Keratinocyte (primary cell): Measurements from ENCODE around the gene POPDC2. TPM values are rescaled to one million over a fixed set of nuclear protein-coding genes. Genes with fewer than 3 reads are reported as not detected.

Experiments
- DNase-seq: peaks from one replicate; pipeline ENCODE4 v3.0.0-alpha.2; 2011; ENCODE audit warnings: low read depth, missing footprints, low spot score
- FAIRE-seq: peaks from 2 replicates; lab custom pipeline; 2011; peaks lifted over from hg19 to GRCh38; lab: Jason Lieb, UNC
- H2AFZ ChIP-seq: 2 replicates; pipeline ENCODE4 v1.6.0; 2012; ENCODE audit warnings: low read length, control low read depth, inconsistent platforms; ENCODE audit not compliant: control insufficient read depth
- H3K27ac ChIP-seq: 2 replicates; pipeline ENCODE4 v1.5.1; 2011; ENCODE audit warnings: low read length; ENCODE audit not compliant: control insufficient read depth, insufficient read depth
- H3K27me3 ChIP-seq: 3 replicates; pipeline ENCODE4 v1.6.0; 2011; ENCODE audit warnings: low read length; ENCODE audit not compliant: control insufficient read depth, insufficient read depth; ENCODE audit errors: extremely low read depth
- H3K36me3 ChIP-seq, 2 experiments: 2 replicates in 1 of 2; 3 replicates in 1 of 2; pipeline ENCODE4 v1.5.1; 2011; ENCODE audit warnings: low read length in 2 of 2, mild to moderate bottlenecking in 1 of 2; ENCODE audit not compliant: control insufficient read depth in 2 of 2, insufficient read depth in 2 of 2; ENCODE audit errors: extremely low read depth in 1 of 2
- H3K4me1 ChIP-seq: 3 replicates; pipeline ENCODE4 v1.5.1; 2011; ENCODE audit warnings: low read length; ENCODE audit not compliant: control insufficient read depth, insufficient read depth; ENCODE audit errors: extremely low read depth
- H3K4me2 ChIP-seq: 3 replicates; pipeline ENCODE4 v1.6.0; 2011; ENCODE audit warnings: low read depth, low read length; ENCODE audit not compliant: control insufficient read depth, insufficient read depth; ENCODE audit errors: extremely low read depth
- H3K4me3 ChIP-seq, 3 experiments: fragments of 200-600 bp in 1 of 3; sonication (generic) in 1 of 3; 2 replicates in 2 of 3; 3 replicates in 1 of 3; pipeline ENCODE4 v1.5.1; 2011 to 2016; ENCODE audit warnings: low read length in 3 of 3, mild to moderate bottlenecking in 3 of 3, control low read depth in 2 of 3, inconsistent platforms in 1 of 3, low read depth in 1 of 3, mixed read lengths in 1 of 3, mixed run types in 1 of 3, moderate library complexity in 1 of 3; ENCODE audit not compliant: control insufficient read depth in 2 of 3, insufficient read depth in 2 of 3; ENCODE audit errors: extremely low read depth in 1 of 3
- H3K79me2 ChIP-seq: 2 replicates; pipeline ENCODE4 v1.6.0; 2012; ENCODE audit warnings: low read length; ENCODE audit not compliant: control insufficient read depth, insufficient read depth
- H3K9ac ChIP-seq: 3 replicates; pipeline ENCODE4 v1.6.0; 2011; ENCODE audit warnings: low read length; ENCODE audit not compliant: control insufficient read depth, insufficient read depth; ENCODE audit errors: extremely low read depth
- H3K9me1 ChIP-seq: 3 replicates; pipeline ENCODE4 v1.6.0; 2011; ENCODE audit warnings: low read length; ENCODE audit not compliant: control insufficient read depth, insufficient read depth; ENCODE audit errors: extremely low read depth
- H3K9me3 ChIP-seq: 2 replicates; pipeline ENCODE4 v1.5.1; 2012; ENCODE audit warnings: low read depth, low read length; ENCODE audit not compliant: control insufficient read depth
- H4K20me1 ChIP-seq: 3 replicates; pipeline ENCODE4 v1.6.0; 2011; ENCODE audit warnings: low read length; ENCODE audit not compliant: control insufficient read depth, insufficient read depth; ENCODE audit errors: extremely low read depth
- CTCF ChIP-seq, 3 experiments: IDR thresholded peaks in 1 of 3; conservative IDR thresholded peaks in 1 of 3; optimal IDR thresholded peaks in 1 of 3; 2 replicates in 2 of 3; 3 replicates in 1 of 3; pipeline versions ENCODE3 to v1.5.1; 2011; ENCODE audit warnings: low read length in 3 of 3, mild to moderate bottlenecking in 3 of 3, moderate library complexity in 2 of 3, control low read depth in 1 of 3, inconsistent platforms in 1 of 3; ENCODE audit not compliant: insufficient read depth in 2 of 3; ENCODE audit errors: extremely low read depth in 1 of 3
- EZH2 ChIP-seq: IDR thresholded peaks from one replicate; pipeline ENCODE4 v1.6.1; 2012; ENCODE audit warnings: inconsistent platforms, mild to moderate bottlenecking, low read length, moderate library complexity
- dilution Hi-C: fragments of 300-500 bp; cut with MboI; formaldehyde crosslinking; loops from one replicate; pipeline ENCODE4 v1.7.0; 2020; ENCODE audit warnings: low sequenced_read_pairs; ENCODE audit not compliant: extremely low pct_ligation_motif_present
- polyA plus RNA-seq, 5 experiments: library from polyadenylated mRNA; depleted of rRNA in 3 of 5; stranded (reverse) in 3 of 5; stranded (forward) in 1 of 5; unstranded in 1 of 5; fragments of >200 nt; gene quantifications; 1 replicate in 1 of 5; 2 replicates in 3 of 5; 3 replicates in 1 of 5; pipeline versions ENCODE4 v1.2.1 to v1.2.3, GENCODE V29; 2011 to 2012; ENCODE audit warnings: missing spikeins in 2 of 5, low read depth in 1 of 5, low replicate concordance in 1 of 5

The POPDC2 gene
- polyA plus RNA-seq, 1 donor (not counting 4 experiments of a cell fraction or from before 2014, with no cell fraction given), result 0.87 TPM

GRCh38 chr3:119604878-119605277, 55.5 kb downstream of the POPDC2 start:
- no peaks in the 10 kb centered on the region for H3K4me1 ChIP-seq
- TF ChIP-seq CTCF (optimal IDR thresholded peaks at IDR 0.05 in 1 of 3, IDR thresholded peaks at IDR 0.05 in 1 of 3, conservative IDR thresholded peaks at IDR 0.05 in 1 of 3; ENCODE audit: extremely low read depth in 1 of 3, insufficient read depth in 2 of 3, low read length in 3 of 3), result no peak
- no peak for TF ChIP-seq EZH2
- no peak overlapping the region for H3K4me2 ChIP-seq
- H3K4me3 ChIP-seq, result no peak overlapping the region
- H3K79me2 ChIP-seq, result no peaks in the 10 kb centered on the region
- DNase-seq (no peak), FAIRE-seq (no peak)
- H3K27ac ChIP-seq, result no peak overlapping the region
- H4K20me1 ChIP-seq, result no peaks in the 10 kb centered on the region
- H3K36me3 ChIP-seq, result no peaks in the 10 kb centered on the region
- dilution Hi-C loops, result no loop called here
- no peak overlapping the region for H3K9ac ChIP-seq
- H3K27me3 ChIP-seq, result peaks cover 25% of the 10 kb centered on the region
- no peak overlapping the region for H2AFZ ChIP-seq
- no peaks in the 10 kb centered on the region for H3K9me3 ChIP-seq
- H3K9me1 ChIP-seq, result no peaks in the 10 kb centered on the region

- dilution Hi-C loops, result no loop called here
- Histone ChIP-seq H3K9me3 (no peaks in the 10 kb centered on the region), H3K4me3 (no peak overlapping the region), H3K27me3 (peaks cover 11% of the 10 kb centered on the region), H3K4me2 (no peak overlapping the region), H3K79me2 (no peaks in the 10 kb centered on the region), H4K20me1 (no peaks in the 10 kb centered on the region), H3K9me1 (no peaks in the 10 kb centered on the region), H2AFZ (no peak overlapping the region), H3K27ac (no peak overlapping the region), H3K4me1 (no peaks in the 10 kb centered on the region), H3K9ac (no peak overlapping the region), H3K36me3 (no peaks in the 10 kb centered on the region)
- DNase-seq (no peak), FAIRE-seq (no peak)
- TF ChIP-seq CTCF (optimal IDR thresholded peaks at IDR 0.05 in 1 of 3, IDR thresholded peaks at IDR 0.05 in 1 of 3, conservative IDR thresholded peaks at IDR 0.05 in 1 of 3; ENCODE audit: extremely low read depth in 1 of 3, insufficient read depth in 2 of 3, low read length in 3 of 3), result no peak
- TF ChIP-seq EZH2, result no peak
Measured at GRCh38 chr3:119602676-119603075, 57.7 kb downstream of the POPDC2 start.
